Testis (tissue), 3 donors: ENCODE data around the gene SDC3. TPM values are rescaled to one million over a fixed set of nuclear protein-coding genes. Genes with fewer than 3 reads are reported as not detected.

Experiments
- DNase-seq: peaks from one replicate; pipeline ENCODE4 v3.0.0-alpha.2; 2019
- H3K27ac ChIP-seq, 2 donors: fragments of 200-600 bp; sonication (generic); one replicate each; pipeline ENCODE4 v1.5.1; 2019
- H3K27me3 ChIP-seq: fragments of 200-600 bp; sonication (generic); one replicate; pipeline ENCODE4 v1.5.1; 2019
- H3K36me3 ChIP-seq: fragments of 200-600 bp; sonication (generic); one replicate; pipeline ENCODE4 v1.5.1; 2017; ENCODE audit warnings: low read depth; ENCODE audit errors: missing control alignments
- H3K4me1 ChIP-seq: fragments of 200-600 bp; sonication (generic); one replicate; pipeline ENCODE4 v1.5.1; 2019
- H3K4me3 ChIP-seq, 2 donors: fragments of 200-600 bp; sonication (generic); one replicate each; pipeline ENCODE4 v1.5.1; 2017 to 2019
- H3K9me3 ChIP-seq: fragments of 200-600 bp; sonication (generic); one replicate; pipeline ENCODE4 v1.5.1; 2017
- POLR2A ChIP-seq: fragments of 450-650 bp; IDR thresholded peaks from one replicate; pipeline ENCODE4 v1.6.1; 2017; ENCODE audit warnings: antibody characterized with exemption, mild to moderate bottlenecking, moderate library complexity
- WGBS, 2 donors: methylation state at CpG; one replicate each; pipeline ENCODE4 v1.1.5; 2018; 5-methylcytosine and 5-hydroxymethylcytosine counted together
- intact Hi-C: fragments of 100-400 bp; cut with DNase I; formaldehyde crosslinking; loops from one replicate; pipeline ENCODE4 v1.15.1; 2023; ENCODE audit warnings: low total_unique reads
- polyA plus RNA-seq: library from polyadenylated mRNA; stranded (reverse); fragments of 350-450 nt; fragmentation: Illumina TruSeq; extraction: RNeasy Lipid Tissue Mini Kit (QIAGEN cat#74804); gene quantifications from one replicate; pipeline ENCODE4 v1.2.3, GENCODE V29; 2014; ENCODE audit warnings: low read depth, low replicate concordance; ENCODE audit not compliant: insufficient read depth
- total RNA-seq, 2 donors: library from RNA; depleted of rRNA; stranded (reverse); fragments of >200 nt; gene quantifications; one replicate each; pipeline ENCODE4 v1.2.3, GENCODE V29; 2016
- TF ChIP-seq, protein P1 (sequence below), 3 experiments: fragments of 450-650 bp in 2 of 3; fragments of 200-600 bp in 1 of 3; sonication (generic) in 1 of 3; IDR thresholded peaks; one replicate each; pipeline ENCODE4 v1.5.1; 2016 to 2019; ENCODE audit warnings: antibody characterized with exemption in 3 of 3, mild to moderate bottlenecking in 2 of 3, moderate library complexity in 1 of 3

The SDC3 gene
- total and polyA plus RNA-seq, 3 donors from 2014 or later = 3.9 to 21.2 (median 6.9) TPM

DNA sequence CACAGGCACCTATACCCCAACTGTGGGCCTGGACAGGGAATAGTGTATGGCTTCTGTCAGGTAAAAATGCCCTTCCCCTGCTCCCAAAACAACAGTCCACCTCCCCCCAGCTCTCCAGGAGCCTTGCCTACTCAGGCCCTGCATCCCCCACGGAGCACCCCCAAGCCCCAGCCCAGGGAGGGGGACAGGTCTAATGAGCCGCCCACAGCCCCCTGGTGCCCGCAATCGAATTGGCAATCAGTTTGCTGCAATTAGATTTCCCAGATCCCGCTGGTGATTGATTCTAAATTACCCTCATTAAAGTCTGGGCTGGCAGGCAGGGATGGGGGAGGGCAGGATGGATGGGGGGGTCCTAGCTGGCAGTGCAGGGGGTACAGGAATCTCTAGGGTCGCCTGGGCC is 8.1 kb downstream of the SDC3 start:
- no peak for TF ChIP-seq POLR2A
- TF ChIP-seq, protein P1, sequence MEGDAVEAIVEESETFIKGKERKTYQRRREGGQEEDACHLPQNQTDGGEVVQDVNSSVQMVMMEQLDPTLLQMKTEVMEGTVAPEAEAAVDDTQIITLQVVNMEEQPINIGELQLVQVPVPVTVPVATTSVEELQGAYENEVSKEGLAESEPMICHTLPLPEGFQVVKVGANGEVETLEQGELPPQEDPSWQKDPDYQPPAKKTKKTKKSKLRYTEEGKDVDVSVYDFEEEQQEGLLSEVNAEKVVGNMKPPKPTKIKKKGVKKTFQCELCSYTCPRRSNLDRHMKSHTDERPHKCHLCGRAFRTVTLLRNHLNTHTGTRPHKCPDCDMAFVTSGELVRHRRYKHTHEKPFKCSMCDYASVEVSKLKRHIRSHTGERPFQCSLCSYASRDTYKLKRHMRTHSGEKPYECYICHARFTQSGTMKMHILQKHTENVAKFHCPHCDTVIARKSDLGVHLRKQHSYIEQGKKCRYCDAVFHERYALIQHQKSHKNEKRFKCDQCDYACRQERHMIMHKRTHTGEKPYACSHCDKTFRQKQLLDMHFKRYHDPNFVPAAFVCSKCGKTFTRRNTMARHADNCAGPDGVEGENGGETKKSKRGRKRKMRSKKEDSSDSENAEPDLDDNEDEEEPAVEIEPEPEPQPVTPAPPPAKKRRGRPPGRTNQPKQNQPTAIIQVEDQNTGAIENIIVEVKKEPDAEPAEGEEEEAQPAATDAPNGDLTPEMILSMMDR (IDR thresholded peaks at IDR 0.05) = no peak
- no peak for DNase-seq
- no peak overlapping the region for H3K4me3 ChIP-seq
- H3K27ac ChIP-seq = no peak overlapping the region
- no peaks in the 10 kb centered on the region for H3K9me3 ChIP-seq
- H3K4me1 ChIP-seq = peaks cover 5% of the 10 kb centered on the region
- WGBS, 2 donors = 77 to 83% methylated on average over 1 to 6 of the region's 6 CpGs
- H3K27me3 ChIP-seq = no peaks in the 10 kb centered on the region
- intact Hi-C loops = no loop called here
- no peaks in the 10 kb centered on the region for H3K36me3 ChIP-seq

DNA sequence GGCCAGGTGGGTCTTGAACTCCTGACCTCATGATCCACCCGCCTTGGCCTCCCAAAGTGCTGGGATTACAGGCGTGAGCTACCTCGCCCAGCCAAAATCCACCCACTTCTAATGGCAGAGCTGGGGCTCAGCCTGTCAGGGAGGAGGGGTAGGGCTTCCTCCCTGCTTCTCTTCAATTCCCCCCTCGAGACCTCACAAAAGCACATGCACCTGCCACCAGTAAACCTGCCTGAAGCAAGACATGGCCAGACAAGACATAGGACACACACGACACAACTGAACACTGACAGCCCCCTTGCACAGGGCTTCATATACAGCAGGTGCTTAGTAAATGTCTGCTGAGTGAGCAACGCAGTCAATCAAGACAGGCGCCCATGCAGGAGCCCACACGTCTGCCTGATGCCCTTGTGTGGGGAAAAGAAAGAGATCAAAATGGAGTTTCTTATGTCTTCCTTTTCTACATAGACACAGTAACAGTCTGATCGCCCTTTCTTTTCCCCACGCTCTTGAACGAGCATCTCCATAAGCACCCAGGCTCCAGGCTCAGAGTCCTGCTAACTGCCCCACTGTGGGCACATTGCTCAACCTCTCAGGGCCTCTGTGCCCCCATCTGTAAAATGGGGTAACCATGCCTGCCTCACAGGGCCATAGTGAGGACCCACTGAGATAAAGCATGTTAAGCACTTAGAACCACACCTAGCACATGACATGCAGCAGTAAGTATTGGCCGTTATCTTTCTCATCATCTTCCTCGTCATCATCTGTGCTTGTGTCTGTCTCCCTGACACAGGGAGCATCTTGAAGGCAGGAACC is 8.8 kb downstream of the SDC3 start:
- TF ChIP-seq, protein P1 (IDR thresholded peaks at IDR 0.05) = no peak
- TF ChIP-seq POLR2A = no peak
- 81% methylated on average over 13 of the region's 13 CpGs for WGBS, 2 donors
- intact Hi-C loops = no loop called here
- no peak for DNase-seq
- peaks cover 7% of the 10 kb centered on the region for H3K4me1 ChIP-seq
- no peaks in the 10 kb centered on the region for H3K27me3 ChIP-seq
- H3K36me3 ChIP-seq = no peaks in the 10 kb centered on the region
- no peak overlapping the region for H3K4me3 ChIP-seq
- H3K27ac ChIP-seq = no peak overlapping the region
- no peaks in the 10 kb centered on the region for H3K9me3 ChIP-seq

DNA sequence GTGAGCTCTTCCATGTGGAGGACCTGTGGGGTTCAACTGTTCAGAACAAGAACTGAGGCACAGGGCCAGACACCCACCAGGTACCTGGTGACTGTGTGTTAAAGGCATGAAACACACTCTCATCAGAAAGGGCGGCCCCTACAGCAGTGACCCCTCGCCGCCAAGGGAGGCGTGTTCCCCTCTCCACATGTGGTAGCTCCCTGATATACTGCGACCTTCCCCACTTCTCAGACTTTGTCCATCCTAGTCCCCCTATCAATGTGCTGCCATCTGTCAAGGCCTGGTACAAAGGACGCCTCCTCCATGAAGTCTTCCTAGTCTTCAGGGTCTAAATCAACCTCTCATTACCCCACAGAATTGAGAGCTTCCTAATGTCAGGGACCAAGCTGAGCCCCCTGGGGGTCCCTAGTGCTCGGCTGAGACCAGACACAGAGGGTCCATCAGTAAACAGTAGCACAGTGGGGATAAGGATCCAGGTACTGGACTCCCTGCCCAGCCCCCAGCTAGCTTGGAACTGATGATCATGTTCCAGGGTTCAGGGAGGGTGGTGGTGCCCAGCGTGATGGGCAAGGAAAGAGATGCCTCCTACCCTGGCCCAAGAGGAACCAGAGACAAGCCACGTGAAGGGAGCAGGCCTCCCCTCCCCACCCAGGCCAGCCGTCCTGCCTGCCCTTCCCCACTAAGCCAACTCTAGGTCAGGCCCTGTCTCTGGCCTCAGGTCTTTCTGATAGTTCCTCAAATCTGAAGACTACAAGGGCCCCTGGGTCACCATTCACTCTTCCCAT is 10.3 kb downstream of the SDC3 start:
- no peak for TF ChIP-seq POLR2A
- TF ChIP-seq, protein P1 (IDR thresholded peaks at IDR 0.05) = no peak

DNA sequence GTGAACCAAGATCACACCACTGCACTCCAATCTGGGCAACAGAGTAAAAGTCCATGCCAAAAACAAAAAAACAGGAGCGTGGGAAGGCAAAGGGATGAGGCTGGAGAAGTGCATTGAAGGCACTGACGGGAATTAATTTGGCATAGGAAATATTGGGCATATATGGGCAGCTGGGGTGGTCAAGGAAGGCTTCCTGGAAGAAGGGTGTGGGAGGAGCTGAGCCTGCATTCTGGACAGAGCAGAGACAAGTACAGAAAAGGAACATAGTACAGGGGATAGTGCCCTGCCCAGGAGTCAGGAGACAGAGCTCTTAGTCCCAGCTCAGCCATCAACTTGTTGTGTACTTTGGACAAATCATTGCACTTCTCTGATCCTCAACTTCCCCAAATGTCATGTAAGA is 11.7 kb downstream of the SDC3 start:
- DNase-seq = no peak
- intact Hi-C loops = no loop called here
- Histone ChIP-seq H3K27ac (no peak overlapping the region), H3K36me3 (no peaks in the 10 kb centered on the region), H3K27me3 (no peaks in the 10 kb centered on the region), H3K9me3 (no peaks in the 10 kb centered on the region), H3K4me3 (no peak overlapping the region), H3K4me1 (peaks cover 7% of the 10 kb centered on the region)
- TF ChIP-seq, protein P1 (IDR thresholded peaks at IDR 0.05) = no peak
- no peak for TF ChIP-seq POLR2A
- WGBS, 2 donors = 92 to 96% methylated on average over 2 of the region's 2 CpGs

More for the DNA sequence above, 10.3 kb downstream of the SDC3 start:
- Histone ChIP-seq H3K4me1 (peaks cover 7% of the 10 kb centered on the region), H3K9me3 (no peaks in the 10 kb centered on the region), H3K27me3 (no peaks in the 10 kb centered on the region), H3K36me3 (no peaks in the 10 kb centered on the region), H3K4me3 (no peak overlapping the region), H3K27ac (no peak overlapping the region)
- WGBS, 2 donors = 84 to 88% methylated on average over 10 of the region's 10 CpGs
- no peak for DNase-seq
- intact Hi-C loops = no loop called here
